Retinal pigment epithelial cell (primary cell): ENCODE data around the gene C3orf18.

Experiments
- DNase-seq: peaks from one replicate; pipeline ENCODE4 v3.0.0-alpha.2; 2010; ENCODE audit warnings: low read depth
- H3K4me3 ChIP-seq: 2 replicates; pipeline ENCODE4 v1.5.1; 2011; ENCODE audit warnings: mild to moderate bottlenecking, low read length, control low read depth, moderate library complexity
- CTCF ChIP-seq: conservative IDR thresholded peaks from 2 replicates; pipeline ENCODE4 v1.5.1; 2011; ENCODE audit warnings: low read depth, low read length, control low read depth, inconsistent platforms

Gene C3orf18

GRCh38 chr3:50607271-50608091 is 39.9 kb upstream of the C3orf18 start:
- no peak for TF ChIP-seq CTCF
- no peak overlapping the region for H3K4me3 ChIP-seq
- DNase-seq, result no peak

- no peak overlapping the region for H3K4me3 ChIP-seq
- TF ChIP-seq CTCF, result no peak
These were observed 39.0 kb upstream of the C3orf18 start for GRCh38 chr3:50606596-50606995.

GRCh38 chr3:50605901-50606326 is 38.4 kb upstream of the C3orf18 start:
- H3K4me3 ChIP-seq, result no peak overlapping the region
- TF ChIP-seq CTCF, result no peak
- no peak for DNase-seq

More at GRCh38 chr3:50606596-50606995, 39.0 kb upstream of the C3orf18 start:
- no peak for DNase-seq

- DNase-seq, result no peak
- H3K4me3 ChIP-seq, result no peak overlapping the region
- no peak for TF ChIP-seq CTCF
These were observed 37.4 kb upstream of the C3orf18 start for GRCh38 chr3:50604628-50605588.

- DNase-seq, result no peak
- TF ChIP-seq CTCF, result no peak
- H3K4me3 ChIP-seq, result no peak overlapping the region
These were observed 36.6 kb upstream of the C3orf18 start for GRCh38 chr3:50604110-50604621.

- no peak overlapping the region for H3K4me3 ChIP-seq
- TF ChIP-seq CTCF, result no peak
- no peak for DNase-seq
These were observed 35.9 kb upstream of the C3orf18 start for GRCh38 chr3:50603261-50604109.
